Thymus (tissue), 14 donors: Measurements from ENCODE around the gene COQ8B. TPM values are rescaled to one million over a fixed set of nuclear protein-coding genes. Genes with fewer than 3 reads are reported as not detected.
A peak's percentile ranks its signal among the peaks of the same experiment; 100 is the strongest.
"Not testable (repeated sequence)": the region's sequence is repeated elsewhere in the genome, so short reads cannot be mapped to it uniquely, and the experiment has no call there.

Experiments used
- DNase-seq, 9 donors: peaks; one replicate each; pipeline ENCODE4 v3.0.0-alpha.2; 2013; ENCODE audit warnings: low spot score in 9 of 9, low read depth in 6 of 9, missing footprints in 1 of 9
- H3K27ac ChIP-seq, 2 donors: one replicate each; pipeline ENCODE4 v1.5.1; 2013; ENCODE audit warnings: control low read depth in 1 of 2, low read depth in 1 of 2, low read length in 1 of 2, mild to moderate bottlenecking in 1 of 2, moderate library complexity in 1 of 2
- H3K27me3 ChIP-seq, 2 donors: one replicate each; pipeline ENCODE4 v1.5.1; 2013; ENCODE audit warnings: low read length in 1 of 2; ENCODE audit not compliant: control insufficient read depth in 2 of 2, insufficient read depth in 1 of 2
- H3K36me3 ChIP-seq, 2 donors: one replicate each; pipeline ENCODE4 v1.5.1; 2013; ENCODE audit warnings: low read length in 1 of 2, mild to moderate bottlenecking in 1 of 2, moderate library complexity in 1 of 2; ENCODE audit not compliant: control insufficient read depth in 2 of 2, insufficient read depth in 2 of 2
- H3K4me1 ChIP-seq, 2 donors: one replicate each; pipeline ENCODE4 v1.5.1; 2013; ENCODE audit warnings: low read length in 2 of 2; ENCODE audit not compliant: control insufficient read depth in 2 of 2, insufficient read depth in 2 of 2
- H3K4me3 ChIP-seq, 2 donors: one replicate each; pipeline ENCODE4 v1.5.1; 2013; ENCODE audit warnings: low read length in 2 of 2, control low read depth in 1 of 2, mild to moderate bottlenecking in 1 of 2
- H3K9me3 ChIP-seq, 2 donors: one replicate each; pipeline ENCODE4 v1.5.1; 2013; ENCODE audit warnings: low read length in 1 of 2, mild to moderate bottlenecking in 1 of 2; ENCODE audit not compliant: control insufficient read depth in 2 of 2, insufficient read depth in 1 of 2
- WGBS: extraction: QIAGEN DNeasy Blood & Tissue Kit; methylation state at CpG from one replicate; pipeline ENCODE4 v1.1.7; 2013; 5-methylcytosine and 5-hydroxymethylcytosine counted together
- long read RNA-seq, 10 donors: transcript quantifications; one replicate each; lab custom pipeline, GENCODE V29; 2026
- polyA plus RNA-seq: library from polyadenylated mRNA; stranded (reverse); fragments of 200-250 nt; gene quantifications from one replicate; pipeline ENCODE4 v1.2.3, GENCODE V29; 2013
- total RNA-seq: library from RNA; stranded (reverse); fragments of 120-200 nt; gene quantifications from one replicate; pipeline ENCODE4 v1.2.4, GENCODE V29; 2013
- donor health status: healthy.

Gene COQ8B
- total RNA-seq (21.6 TPM), polyA plus RNA-seq (40.1 TPM)
- long read RNA-seq, donor 1, result 0 reads
- long read RNA-seq, donor 2, partial matches to known transcripts, result 182 of 293 reads
- long read RNA-seq, donor 2, other reads (novel, unspliced or antisense), result 103 of 293 reads
- long read RNA-seq, donor 3, result 0 reads
- long read RNA-seq, donor 4, partial matches to known transcripts, result 0 of 2 reads
- long read RNA-seq, donor 4, other reads (novel, unspliced or antisense), result 0 of 2 reads
- long read RNA-seq, donor 5, partial matches to known transcripts, result 0 of 1 reads
- long read RNA-seq, donor 5, other reads (novel, unspliced or antisense), result 0 of 1 reads
- long read RNA-seq, donor 6, partial matches to known transcripts, result 0 of 2 reads
- long read RNA-seq, donor 6, other reads (novel, unspliced or antisense), result 0 of 2 reads
- long read RNA-seq, donor 7, result 0 reads
- long read RNA-seq, donor 8, partial matches to known transcripts, result 0 of 1 reads
- long read RNA-seq, donor 8, other reads (novel, unspliced or antisense), result 0 of 1 reads
- long read RNA-seq, donor 9, partial matches to known transcripts, result 0 of 2 reads
- long read RNA-seq, donor 9, other reads (novel, unspliced or antisense), result 0 of 2 reads
- long read RNA-seq, donor 10, partial matches to known transcripts, result 0 of 1 reads
- long read RNA-seq, donor 10, other reads (novel, unspliced or antisense), result 0 of 1 reads

DNA sequence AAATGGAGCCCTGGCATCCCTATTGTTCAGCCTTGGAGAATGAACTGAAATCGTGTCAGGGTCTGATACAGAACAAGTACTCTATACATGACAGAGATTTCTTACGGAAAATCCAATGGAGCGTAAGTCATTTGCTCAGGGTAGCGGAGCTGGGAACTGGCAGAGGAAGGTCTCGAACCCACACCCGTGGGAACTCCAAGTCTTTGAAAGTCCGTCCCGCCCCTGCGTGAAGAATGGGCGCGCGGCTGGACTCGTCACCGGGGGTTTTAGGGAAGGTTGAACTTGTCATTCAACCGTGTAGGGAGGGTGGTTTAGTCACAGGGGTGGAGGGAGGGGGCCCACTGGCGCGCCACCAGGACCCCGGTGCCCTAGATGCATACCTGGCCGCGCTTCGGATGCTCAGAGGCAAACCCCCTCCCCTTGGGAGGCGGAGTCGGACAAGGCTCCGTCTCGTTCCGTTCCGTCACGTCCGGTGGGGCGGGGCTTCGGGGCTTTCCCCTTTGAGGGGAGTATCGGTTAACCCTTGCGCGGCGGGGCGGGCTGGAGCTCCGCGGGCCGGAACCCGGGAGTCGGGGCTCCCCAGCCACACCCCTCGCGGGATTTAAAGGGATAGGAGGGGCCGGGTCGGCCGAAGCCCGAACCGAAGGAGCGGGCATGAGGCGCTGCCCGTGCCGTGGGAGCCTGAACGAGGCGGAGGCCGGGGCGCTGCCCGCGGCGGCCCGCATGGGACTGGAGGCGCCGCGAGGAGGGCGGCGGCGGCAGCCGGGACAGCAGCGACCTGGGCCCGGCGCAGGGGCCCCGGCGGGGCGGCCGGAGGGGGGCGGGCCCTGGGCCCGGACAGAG is at the start of gene COQ8B, which contains the start of gene ITPKC:
Gene COQ8B (minus strand): TSS at position 405 of the 843 bp plus-strand sequence. CDS start 2,254 bp downstream, outside the sequence.
Gene ITPKC (plus strand): TSS at position 631 of the 843 bp plus-strand sequence. CDS start 24 bp downstream, at position 655.
- H3K4me1 ChIP-seq, result peaks cover 42 to 53% of the 10 kb centered on the region in 2 donors
- peaks cover 0 to 4% of the 10 kb centered on the region in 2 donors for H3K9me3 ChIP-seq
- H3K4me3 ChIP-seq, result peak within 1 kb of the TSS; percentile 76 to 91
- H3K36me3 ChIP-seq, result peaks cover 0 to under 1% of the 10 kb centered on the region in 2 donors
- DNase-seq, result peak; percentile 86 to 100 (median 98)
- WGBS, result under 1% methylated on average over 76 of the region's 76 CpGs
- peak within 1 kb of the TSS; percentile 94 to 97 for H3K27ac ChIP-seq
- no peaks in the 10 kb centered on the region for H3K27me3 ChIP-seq

DNA sequence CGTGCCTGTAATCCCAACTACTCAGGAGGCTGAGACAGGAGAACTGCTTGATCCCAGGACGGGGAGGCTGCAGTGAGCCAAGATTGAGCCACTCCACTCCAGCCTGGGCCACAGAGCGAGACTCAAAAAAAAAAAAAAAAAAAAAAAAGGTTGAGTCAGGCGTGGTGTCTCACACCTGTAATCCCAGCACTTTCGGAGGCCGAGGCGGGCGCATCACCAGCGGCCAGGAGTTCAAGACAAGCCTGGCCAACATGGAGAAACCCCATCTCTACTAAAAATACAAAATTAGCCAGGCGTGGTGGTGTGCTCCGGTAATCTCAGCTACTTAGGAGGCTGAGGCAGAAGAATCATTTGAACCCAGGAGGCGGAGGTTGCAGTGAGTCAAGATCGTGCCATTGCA is 49.7 kb upstream of the COQ8B start:
- Histone ChIP-seq H3K36me3 (peaks cover 50 to 64% of the 10 kb centered on the region in 2 donors), H3K4me1 (peaks cover 3 to 11% of the 10 kb centered on the region in 2 donors)
- H3K27ac ChIP-seq, H3K27me3 ChIP-seq, H3K4me3 ChIP-seq, DNase-seq, H3K9me3 ChIP-seq: not testable (repeated sequence)
- WGBS, result 98% methylated on average over 13 of the region's 13 CpGs

DNA sequence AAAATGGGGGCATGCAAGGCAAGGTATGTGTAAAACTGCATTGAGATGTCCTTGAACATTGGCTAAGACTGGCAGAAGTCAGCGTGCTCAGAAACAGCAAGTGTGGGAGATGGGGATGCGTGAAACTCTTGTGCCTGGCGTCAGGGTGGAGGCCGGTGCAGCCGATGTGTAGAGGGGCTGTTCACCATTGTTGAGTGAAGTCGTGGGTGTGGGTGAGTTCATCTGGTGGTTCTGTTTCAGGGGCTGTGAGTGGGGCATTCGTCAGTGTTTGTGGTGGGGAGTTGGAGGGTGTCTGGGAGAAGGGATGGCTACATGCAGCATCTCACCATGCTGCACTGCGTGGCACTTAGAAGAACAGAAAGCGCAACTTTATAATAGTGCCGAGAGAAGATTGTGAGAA is 47.3 kb upstream of the COQ8B start:
- no peak for DNase-seq
- Histone ChIP-seq H3K27me3 (no peaks in the 10 kb centered on the region), H3K27ac (no peak overlapping the region), H3K36me3 (peaks cover 73 to 88% of the 10 kb centered on the region in 2 donors), H3K4me3 (no peak overlapping the region), H3K9me3 (no peaks in the 10 kb centered on the region), H3K4me1 (peaks cover 3 to 11% of the 10 kb centered on the region in 2 donors)
- 96% methylated on average over 10 of the region's 10 CpGs for WGBS

DNA sequence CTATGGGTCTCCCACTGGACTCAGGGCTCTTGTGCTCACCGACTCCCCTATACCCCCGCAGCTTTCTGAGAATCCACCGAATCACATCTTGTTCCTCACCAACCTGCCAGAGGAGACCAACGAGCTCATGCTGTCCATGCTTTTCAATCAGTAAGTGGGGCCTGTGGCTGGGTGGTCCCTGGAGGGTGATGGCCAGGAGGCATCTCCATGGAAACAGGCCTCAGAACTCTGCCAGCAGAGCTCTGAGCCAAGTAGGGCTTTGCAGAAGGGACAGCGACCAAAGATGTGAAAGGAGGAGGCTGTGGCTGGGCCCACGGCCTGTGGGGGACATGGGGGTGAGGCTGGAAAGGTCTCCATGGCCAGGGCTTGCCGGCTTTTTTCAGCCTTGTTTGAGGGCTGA is 46.8 kb upstream of the COQ8B start:
- 98% methylated on average over 7 of the region's 7 CpGs for WGBS
- H3K9me3 ChIP-seq, result no peaks in the 10 kb centered on the region
- H3K36me3 ChIP-seq, result peaks cover 76 to 84% of the 10 kb centered on the region in 2 donors
- peaks cover 3 to 11% of the 10 kb centered on the region in 2 donors for H3K4me1 ChIP-seq
- H3K4me3 ChIP-seq, result no peak overlapping the region
- H3K27me3 ChIP-seq, result no peaks in the 10 kb centered on the region
- H3K27ac ChIP-seq, result no peak overlapping the region
- DNase-seq, result no peak

- H3K27ac ChIP-seq, result no peak overlapping the region
- no peak overlapping the region for H3K4me3 ChIP-seq
- no peak for DNase-seq
- H3K36me3 ChIP-seq, result peaks cover 81 to 87% of the 10 kb centered on the region in 2 donors
- H3K4me1 ChIP-seq, result peaks cover 3 to 11% of the 10 kb centered on the region in 2 donors
- no peaks in the 10 kb centered on the region for H3K9me3 ChIP-seq
- 96% methylated on average over 17 of the region's 17 CpGs for WGBS
- no peaks in the 10 kb centered on the region for H3K27me3 ChIP-seq
These were observed 46.2 kb upstream of the COQ8B start for GRCh38 chr19:40762754-40763470.

- Histone ChIP-seq H3K4me1 (peaks cover 5 to 18% of the 10 kb centered on the region in 2 donors), H3K9me3 (no peaks in the 10 kb centered on the region), H3K36me3 (peaks cover 85 to 95% of the 10 kb centered on the region in 2 donors), H3K4me3 (no peak overlapping the region), H3K27me3 (no peaks in the 10 kb centered on the region), H3K27ac (no peak overlapping the region)
- no peak for DNase-seq
- WGBS, result 97% methylated on average over 13 of the region's 13 CpGs
These were observed 42.7 kb upstream of the COQ8B start for GRCh38 chr19:40759352-40759751.

DNA sequence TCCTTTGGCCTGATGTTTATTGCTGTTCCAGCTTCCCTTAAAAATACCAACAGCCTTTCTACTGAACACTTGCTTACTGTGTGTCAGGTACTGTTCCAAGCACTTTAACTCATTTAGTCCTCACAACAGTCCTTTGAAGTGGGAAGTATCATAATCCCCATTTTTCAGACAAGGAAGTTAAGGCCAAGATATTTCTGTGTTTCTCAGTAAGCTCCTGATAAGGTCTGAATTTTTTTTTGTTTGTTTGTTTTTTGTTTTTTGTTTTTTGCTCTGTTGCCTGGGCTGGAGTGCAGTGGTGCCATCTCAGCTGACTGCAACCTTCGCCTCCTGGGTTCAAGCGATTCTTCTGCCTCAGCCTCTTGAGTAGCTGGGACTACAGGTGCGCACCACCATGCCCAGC is 41.8 kb upstream of the COQ8B start:
- Histone ChIP-seq H3K36me3 (peaks cover 80 to 88% of the 10 kb centered on the region in 2 donors), H3K27ac (no peak overlapping the region), H3K4me3 (no peak overlapping the region), H3K9me3 (no peaks in the 10 kb centered on the region), H3K27me3 (no peaks in the 10 kb centered on the region), H3K4me1 (peaks cover 5 to 21% of the 10 kb centered on the region in 2 donors)
- no peak for DNase-seq
- 97% methylated on average over 3 of the region's 3 CpGs for WGBS

- no peak overlapping the region for H3K4me3 ChIP-seq
- H3K36me3 ChIP-seq, result peaks cover 61 to 70% of the 10 kb centered on the region in 2 donors
- H3K27me3 ChIP-seq, result no peaks in the 10 kb centered on the region
- H3K9me3 ChIP-seq, result no peaks in the 10 kb centered on the region
- 89% methylated on average over 11 of the region's 11 CpGs for WGBS
- H3K27ac ChIP-seq, result no peak overlapping the region
- H3K4me1 ChIP-seq, result peaks cover 5 to 35% of the 10 kb centered on the region in 2 donors
- no peak for DNase-seq
These were observed 39.9 kb upstream of the COQ8B start for GRCh38 chr19:40756502-40757110.
